ENCODE measurements around the gene PPP1R10. TPM values are rescaled to one million over a fixed set of nuclear protein-coding genes. Genes with fewer than 3 reads are reported as not detected.
A peak's percentile ranks its signal among the peaks of the same experiment; 100 is the strongest.

PPP1R10 gene
- total and polyA plus RNA-seq, 2 of the 13 experiments (the other 11 are each of a cell fraction or from before 2014, with no cell fraction given), result 26.3 to 38.4 TPM

GRCh38 chr6:30617565-30618269 is 674 bp upstream of the PPP1R10 start, which contains the start of gene MRPS18B (continued):
- peak; percentile 30; the same call in 1 of the 2 replicates for TF ChIP-seq ZBED4 (CRISPR knock-in tag; IDR thresholded peaks at IDR 0.05; ENCODE audit: borderline replicate concordance)
- TF ChIP-seq RAD51 (IDR thresholded peaks at IDR 0.05; ENCODE audit: borderline replicate concordance), result no peak
- TF ChIP-seq E2F1 (CRISPR knock-in tag; IDR thresholded peaks at IDR 0.05), result no peak; the same call in 1 of the 2 replicates
- TF ChIP-seq YY1 (IDR thresholded peaks at IDR 0.05; ENCODE audit: insufficient read depth, insufficient replicate concordance, low read depth, low read length), result peak; percentile 97
- peak; percentile 48 for TF ChIP-seq GATA4 (IDR thresholded peaks at IDR 0.05; ENCODE audit: borderline replicate concordance, low read depth)
- TF ChIP-seq RBM22 (optimal IDR thresholded peaks at IDR 0.05; ENCODE audit: low read length), result no peak
- TF ChIP-seq ZNF563 (CRISPR knock-in tag; IDR thresholded peaks at IDR 0.05), result no peak
- TF ChIP-seq TFDP1 (CRISPR knock-in tag; IDR thresholded peaks at IDR 0.05; ENCODE audit: borderline replicate concordance), result peak; percentile 31; the same call in 1 of the 2 replicates
- no peak for TF ChIP-seq EEA1 (CRISPR knock-in tag; IDR thresholded peaks at IDR 0.05; ENCODE audit: borderline replicate concordance)
- no peak for TF ChIP-seq EZH2 (conservative IDR thresholded peaks at IDR 0.05; ENCODE audit: low read depth, low read length)
- peak; percentile 90; the same call in 1 of the 2 replicates for TF ChIP-seq ZNF724P (CRISPR knock-in tag; IDR thresholded peaks at IDR 0.05; ENCODE audit: borderline replicate concordance)
- TF ChIP-seq ZNF740 (CRISPR knock-in tag; IDR thresholded peaks at IDR 0.05), result peak; percentile 99
- no peak for TF ChIP-seq NONO (IDR thresholded peaks at IDR 0.05)
- TF ChIP-seq NONO (CRISPR knock-in tag; conservative IDR thresholded peaks at IDR 0.05), result 0 out of 2 replicates have a peak, but pooled peaks have one; percentile 32
- peak; percentile 87 for TF ChIP-seq HDAC1 (CRISPR knock-in tag; IDR thresholded peaks at IDR 0.05)
- TF ChIP-seq JUN (CRISPR knock-in tag; IDR thresholded peaks at IDR 0.05), result peak; percentile 30; the same call in 1 of the 2 replicates
- TF ChIP-seq ZNF678 (CRISPR knock-in tag; IDR thresholded peaks at IDR 0.05), result no peak
- TF ChIP-seq ETV5 (CRISPR knock-in tag; IDR thresholded peaks at IDR 0.05; ENCODE audit: borderline replicate concordance), result peak; percentile 87; the same call in 1 of the 2 replicates
- no peak for TF ChIP-seq ZNF770 (CRISPR knock-in tag; IDR thresholded peaks at IDR 0.05)
- no peak for TF ChIP-seq ZNF530 (CRISPR knock-in tag; IDR thresholded peaks at IDR 0.05; ENCODE audit: low read depth)
- no peak for TF ChIP-seq FOXJ3 (CRISPR knock-in tag; IDR thresholded peaks at IDR 0.05; ENCODE audit: borderline replicate concordance)
